ENCODE results near the gene ZSWIM8.
A peak's percentile ranks its signal among the peaks of the same experiment; 100 is the strongest.

Gene ZSWIM8

DNA sequence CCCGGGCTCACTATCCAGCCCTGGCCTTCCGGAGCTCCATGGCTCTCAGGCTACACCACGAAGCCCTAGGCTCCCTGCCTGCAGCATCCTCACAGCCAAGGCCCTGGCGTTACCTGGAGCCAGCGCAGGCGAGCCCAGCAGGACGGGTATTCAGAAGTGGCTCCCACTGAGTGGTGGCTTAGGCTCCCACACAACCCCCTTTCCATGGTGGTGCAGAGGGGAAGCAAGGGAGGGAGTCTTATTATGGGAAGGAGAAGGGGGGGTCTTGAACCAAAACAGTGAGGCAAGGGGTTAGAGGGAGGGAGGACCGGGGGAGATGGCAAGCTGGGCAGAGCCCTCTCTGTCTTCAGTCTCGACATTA is 55.6 kb downstream of the ZSWIM8 start:
- no peak for DNase-seq (ENCODE audit: low read depth)

DNA sequence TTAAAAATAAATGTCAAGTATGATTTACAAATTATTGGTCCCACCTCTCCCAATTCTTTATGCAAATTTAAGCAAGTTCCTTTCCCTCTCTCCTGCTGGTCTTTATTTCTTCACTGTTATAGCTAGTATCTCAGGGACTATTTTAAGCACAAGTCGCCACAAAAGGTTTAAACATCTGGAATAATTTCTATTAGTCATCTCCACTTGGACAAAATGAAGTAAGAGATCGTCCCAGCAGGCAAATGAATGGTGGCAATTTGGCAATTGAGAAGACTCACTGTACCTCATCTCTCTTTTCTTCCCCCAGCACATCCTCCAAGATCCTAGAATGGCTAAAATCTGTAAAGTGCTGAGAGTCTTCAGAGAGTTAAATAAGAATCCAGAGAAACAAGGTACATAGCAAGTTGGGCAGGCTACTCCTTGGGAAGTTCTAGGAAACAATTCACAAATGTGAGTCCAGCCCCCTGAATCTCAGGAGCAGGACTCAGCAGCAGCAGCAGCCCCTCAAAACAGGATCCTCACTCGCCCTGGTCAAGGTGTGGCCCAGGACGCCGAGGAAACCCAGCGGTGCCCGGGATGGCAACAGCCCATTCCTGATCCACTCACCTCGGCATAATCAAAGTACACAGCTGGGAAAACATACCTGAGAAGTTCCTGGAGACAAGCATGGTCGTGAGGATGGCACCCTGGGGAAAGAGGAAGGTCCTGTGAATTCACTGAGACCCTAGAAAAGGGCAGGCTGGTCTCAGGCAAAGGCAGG is 56.3 kb downstream of the ZSWIM8 start:
- DNase-seq (ENCODE audit: low read depth) = no peak

DNA sequence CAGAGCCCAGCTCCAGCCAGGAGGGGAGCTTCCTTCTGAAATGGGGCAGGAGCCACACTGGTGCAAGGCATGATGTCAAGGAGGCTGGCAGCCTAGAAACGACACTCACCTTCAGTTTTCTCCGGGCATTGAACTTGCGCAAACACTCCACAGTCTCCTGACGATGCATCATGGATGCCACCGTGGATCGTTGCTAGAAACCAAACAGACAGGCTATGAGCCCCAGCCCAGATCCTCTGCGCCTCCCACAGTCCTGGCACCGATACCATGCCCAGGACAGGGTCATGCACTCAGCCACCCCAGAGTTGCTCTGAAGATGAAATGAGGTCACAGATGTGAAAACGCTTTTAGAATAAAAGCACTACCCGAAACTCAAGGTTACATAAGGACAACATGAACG is 56.9 kb downstream of the ZSWIM8 start:
- no peak for DNase-seq (ENCODE audit: low read depth)

DNA sequence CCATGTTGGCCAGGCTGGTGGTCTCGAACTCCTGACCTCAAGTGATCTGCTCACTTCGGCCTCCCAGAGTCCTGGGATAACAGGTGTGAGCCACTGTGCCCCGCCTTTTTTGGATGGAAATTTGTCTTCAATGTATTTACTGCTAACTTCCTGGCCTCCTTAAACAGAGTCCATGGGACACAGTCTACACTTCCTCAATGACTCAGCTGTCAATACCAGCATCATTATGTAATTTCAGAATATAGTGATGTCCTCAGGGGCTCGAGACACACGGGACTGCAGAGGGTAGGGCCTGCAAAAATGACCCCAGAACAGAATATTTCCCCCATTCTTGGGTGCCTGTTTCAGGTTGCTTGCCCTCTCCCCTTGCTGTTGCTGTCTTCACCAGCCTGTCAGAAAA is 57.9 kb downstream of the ZSWIM8 start:
- DNase-seq (ENCODE audit: low read depth) = no peak

DNA sequence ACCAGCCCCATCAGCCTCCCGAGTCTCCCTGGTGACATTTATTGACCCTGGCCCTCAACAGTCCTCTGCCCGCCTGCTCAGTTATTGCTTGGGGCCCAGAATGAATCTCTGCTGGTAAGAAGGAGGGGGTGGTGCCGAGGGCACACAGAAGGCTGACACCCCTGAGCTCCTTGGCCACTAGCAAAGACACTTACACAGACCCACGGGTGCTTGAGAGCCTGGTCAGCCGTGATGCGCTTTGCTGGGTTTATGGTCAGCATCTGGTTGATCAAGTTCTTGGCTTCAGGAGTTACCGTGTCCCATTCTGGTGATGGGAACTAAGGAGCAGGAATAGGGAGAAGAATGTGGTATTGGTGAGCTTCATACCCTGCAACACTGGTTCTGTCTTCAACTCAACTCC is 61.6 kb downstream of the ZSWIM8 start:
- no peak for DNase-seq (ENCODE audit: low read depth)

DNA sequence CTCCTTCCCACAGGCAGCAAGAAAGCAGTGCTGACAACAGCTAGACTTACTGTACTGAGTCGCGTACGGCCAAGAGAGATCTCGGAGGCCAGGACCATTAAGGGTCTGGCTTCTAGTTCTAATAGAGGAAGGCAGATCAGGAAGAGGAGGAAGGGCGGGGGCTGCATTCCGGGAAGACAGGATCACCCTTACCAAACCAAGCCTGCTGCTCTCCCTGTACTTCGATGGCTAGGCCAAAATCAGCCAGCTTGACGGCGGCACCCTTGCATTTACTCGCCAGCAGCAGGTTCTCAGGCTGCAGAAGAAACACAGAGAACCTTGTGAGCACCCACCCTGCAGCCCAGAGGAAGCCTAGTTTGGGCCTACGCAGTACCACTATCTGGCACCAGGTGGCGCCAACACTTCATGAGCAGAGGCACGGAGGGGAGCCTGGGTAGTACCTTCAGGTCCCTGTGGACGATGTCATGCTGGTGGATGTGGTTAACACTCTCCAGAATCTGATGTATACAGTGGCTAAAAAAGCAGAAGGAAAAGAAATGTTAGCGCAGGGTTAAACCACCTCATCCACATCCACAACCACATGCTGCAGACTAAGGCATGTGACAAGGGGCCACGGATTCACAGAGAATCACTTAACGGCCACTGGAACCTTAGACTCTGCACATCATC is 63.5 kb downstream of the ZSWIM8 start:
- DNase-seq (ENCODE audit: low read depth) = peak; percentile 91

DNA sequence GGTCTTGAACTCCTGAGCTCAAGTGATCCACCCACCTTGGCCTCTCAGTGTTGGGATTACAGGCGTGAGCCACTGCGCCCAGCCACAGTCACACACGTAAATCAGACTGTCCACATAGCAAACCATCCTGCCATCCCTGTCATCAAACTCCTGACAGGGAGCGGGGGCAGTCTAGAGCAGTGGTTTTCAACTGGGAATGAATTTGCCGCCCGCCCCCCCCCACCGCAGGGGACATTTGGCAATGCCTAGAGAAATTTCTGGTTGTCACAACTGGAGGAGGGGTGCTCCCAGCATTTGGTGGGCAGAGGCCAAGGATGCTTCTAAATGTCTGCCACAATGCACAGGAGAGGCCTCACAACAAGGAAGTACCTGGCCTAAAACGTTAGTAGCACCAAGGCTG is 64.8 kb downstream of the ZSWIM8 start:
- no peak for DNase-seq (ENCODE audit: low read depth)

DNA sequence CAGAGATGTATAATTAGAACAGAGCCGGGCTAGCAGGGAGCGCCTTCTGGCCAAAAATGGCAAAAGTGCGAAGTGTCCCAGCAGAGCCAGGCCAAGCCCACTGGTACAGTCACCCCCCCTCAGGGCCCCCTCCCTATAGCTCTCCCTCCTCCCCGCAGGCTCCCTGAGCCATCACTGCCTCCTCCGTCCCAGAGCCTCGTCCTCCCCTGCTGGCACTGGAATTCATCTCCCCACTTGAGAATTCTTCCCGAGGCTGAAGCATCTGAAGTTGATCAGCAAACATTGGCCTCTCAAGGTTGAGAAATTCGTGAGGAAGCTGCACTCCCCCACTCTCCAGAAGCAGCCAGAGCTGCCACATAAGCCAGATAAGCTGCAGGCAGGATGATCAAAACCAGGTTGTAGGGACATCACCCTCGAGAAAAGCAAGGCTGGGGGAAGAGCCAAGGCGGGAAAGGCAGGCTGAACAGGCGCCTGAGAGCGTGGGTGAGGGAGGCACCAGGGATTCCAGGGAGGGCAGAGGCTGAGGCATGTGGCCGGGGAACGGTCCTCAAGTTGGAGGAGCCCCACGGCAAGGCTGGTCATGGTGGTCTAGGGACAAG is 65.6 kb downstream of the ZSWIM8 start:
- no peak for DNase-seq (ENCODE audit: low read depth)
